SKM-1 (cell line): Measurements from ENCODE around the gene RAB44.

Experiments
- DNase-seq: peaks from one replicate; lab custom pipeline; 2025; ENCODE audit not compliant: unreplicated experiment; lab: John Stamatoyannopoulos, UW

The RAB44 gene

DNA sequence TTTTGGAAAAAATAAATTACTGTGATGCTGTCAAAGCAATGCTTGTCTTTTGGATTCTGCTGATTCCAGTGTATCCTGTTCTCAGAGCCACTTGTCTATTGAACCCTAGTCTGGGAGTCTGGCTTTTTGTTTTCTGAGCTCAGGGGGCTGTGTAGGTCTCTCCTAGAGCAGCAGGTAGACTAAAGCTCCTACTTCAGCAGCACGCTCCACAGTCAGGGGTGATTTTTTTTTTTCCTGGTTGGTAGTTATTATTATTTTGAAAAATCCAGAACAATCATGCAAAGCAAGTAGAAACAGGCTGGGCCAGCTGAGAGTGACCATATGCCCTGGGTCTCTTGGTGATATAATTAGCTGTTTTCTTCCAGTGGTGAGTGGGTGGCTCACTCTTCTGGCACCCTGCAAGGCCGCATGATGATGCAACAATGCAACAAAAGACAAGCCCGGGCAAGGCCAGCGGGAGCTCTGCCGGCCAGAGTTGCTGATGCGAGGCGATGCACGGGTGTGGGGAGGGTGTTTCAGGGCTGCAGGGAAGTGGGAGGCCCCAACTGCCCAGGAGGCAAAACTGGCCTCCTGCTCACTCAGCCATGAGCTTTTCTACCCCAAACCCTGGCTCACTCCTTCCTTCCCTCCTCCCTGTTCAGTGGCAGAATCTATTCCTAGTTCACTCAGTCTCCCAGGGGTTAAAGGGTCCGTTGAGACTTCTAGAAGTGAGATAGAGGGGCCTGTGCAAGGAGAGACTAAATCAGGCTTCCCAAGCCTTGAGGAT lies 30.6 kb upstream of the RAB44 start:
- DNase-seq = peak; percentile 92

GRCh38 chr6:36668591-36668990 lies 29.0 kb upstream of the RAB44 start:
- DNase-seq = no peak

DNA sequence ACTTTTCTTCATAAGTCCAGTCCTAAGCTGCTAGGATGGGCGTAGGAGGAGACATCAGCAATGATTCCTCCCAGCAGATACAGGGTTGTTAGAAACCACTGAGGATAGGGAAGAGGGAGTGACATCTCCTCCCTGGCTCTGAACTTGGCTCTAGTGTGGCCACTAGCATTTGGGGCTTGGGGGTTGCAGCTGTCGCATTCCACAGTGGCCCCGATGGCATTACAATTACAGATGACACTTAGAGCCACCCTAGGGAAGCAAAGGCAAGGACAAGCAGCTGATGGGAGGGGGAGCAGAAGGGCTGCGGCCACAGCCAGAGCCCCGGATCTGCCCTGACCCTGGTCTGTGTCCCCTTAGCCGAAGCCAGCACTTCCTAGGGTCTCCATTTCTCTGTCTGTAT lies 28.6 kb upstream of the RAB44 start:
- DNase-seq = no peak

DNA sequence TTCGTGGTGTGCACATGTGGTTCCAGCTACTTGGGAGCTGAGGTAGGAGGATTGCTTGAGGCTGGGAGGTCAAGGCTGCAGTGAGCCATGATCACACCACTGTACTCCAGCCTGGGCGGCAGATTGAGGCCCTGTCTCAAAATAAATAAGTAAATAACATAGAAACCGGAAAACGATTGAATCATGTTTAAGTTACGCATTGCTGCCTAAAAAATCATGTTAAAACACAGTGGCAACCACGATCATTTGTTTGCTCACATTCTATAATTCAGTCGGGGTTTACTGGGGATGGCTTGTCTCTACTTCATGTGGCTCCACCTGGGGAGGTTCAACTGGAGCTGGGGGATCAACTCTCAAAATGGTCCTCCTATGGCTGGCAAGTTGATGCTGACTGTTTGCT lies 27.4 kb upstream of the RAB44 start:
- DNase-seq = no peak

DNA sequence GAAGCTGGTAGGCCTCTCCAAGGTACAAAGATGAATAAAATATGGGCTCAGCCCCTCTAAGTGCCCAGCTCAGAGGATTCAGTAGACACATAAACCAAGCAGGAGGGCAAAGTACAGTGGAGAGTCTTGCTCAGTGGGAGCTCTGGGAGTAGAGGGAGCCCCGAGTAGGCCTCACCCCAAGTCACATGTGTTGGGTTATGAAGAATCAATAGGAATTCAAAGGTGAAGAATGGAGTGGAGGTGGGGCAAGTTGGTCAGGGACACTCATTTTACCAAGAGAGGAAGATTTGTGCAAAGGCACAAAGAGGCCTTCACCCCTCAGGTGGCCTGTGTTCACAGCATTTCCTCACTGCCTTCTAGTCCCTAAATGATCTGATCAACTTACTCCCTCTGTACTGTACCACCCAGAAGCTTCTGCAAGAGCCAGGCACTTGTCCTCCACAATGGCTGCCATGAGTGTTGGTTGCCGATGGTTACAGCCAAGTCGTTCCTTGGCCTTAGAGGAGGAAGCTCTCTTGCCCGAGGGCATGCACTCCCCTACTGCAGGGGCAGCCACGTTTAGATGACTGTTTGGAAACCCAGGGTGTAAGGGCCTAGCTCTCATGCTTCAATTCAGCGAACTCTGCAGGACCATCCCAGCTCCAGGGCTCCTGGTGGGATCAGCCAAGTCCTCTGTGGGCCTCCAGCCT lies 25.8 kb upstream of the RAB44 start:
- DNase-seq = no peak

GRCh38 chr6:36673882-36674281 lies 23.7 kb upstream of the RAB44 start:
- no peak for DNase-seq

DNA sequence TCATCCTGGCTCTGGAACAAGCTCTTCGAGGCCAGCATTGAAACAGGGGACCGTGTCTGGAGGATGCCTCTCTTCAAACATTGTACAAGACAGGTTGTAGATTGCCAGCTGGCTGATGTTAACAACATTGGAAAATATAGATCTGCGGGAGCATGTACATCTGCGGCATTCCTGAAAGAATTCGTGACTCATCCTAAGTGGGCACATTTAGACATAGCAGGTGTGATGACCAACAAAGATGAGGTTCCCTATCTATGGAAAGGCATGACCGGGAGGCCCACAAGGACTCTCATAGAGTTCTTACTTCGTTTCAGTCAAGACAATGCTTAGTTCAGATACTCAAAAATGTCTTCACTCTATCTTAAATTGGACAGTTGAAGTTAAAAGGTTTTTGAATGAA lies 22.7 kb upstream of the RAB44 start:
- no peak for DNase-seq

- no peak for DNase-seq
Observed at GRCh38 chr6:36676141-36677058, 21.2 kb upstream of the RAB44 start.

DNA sequence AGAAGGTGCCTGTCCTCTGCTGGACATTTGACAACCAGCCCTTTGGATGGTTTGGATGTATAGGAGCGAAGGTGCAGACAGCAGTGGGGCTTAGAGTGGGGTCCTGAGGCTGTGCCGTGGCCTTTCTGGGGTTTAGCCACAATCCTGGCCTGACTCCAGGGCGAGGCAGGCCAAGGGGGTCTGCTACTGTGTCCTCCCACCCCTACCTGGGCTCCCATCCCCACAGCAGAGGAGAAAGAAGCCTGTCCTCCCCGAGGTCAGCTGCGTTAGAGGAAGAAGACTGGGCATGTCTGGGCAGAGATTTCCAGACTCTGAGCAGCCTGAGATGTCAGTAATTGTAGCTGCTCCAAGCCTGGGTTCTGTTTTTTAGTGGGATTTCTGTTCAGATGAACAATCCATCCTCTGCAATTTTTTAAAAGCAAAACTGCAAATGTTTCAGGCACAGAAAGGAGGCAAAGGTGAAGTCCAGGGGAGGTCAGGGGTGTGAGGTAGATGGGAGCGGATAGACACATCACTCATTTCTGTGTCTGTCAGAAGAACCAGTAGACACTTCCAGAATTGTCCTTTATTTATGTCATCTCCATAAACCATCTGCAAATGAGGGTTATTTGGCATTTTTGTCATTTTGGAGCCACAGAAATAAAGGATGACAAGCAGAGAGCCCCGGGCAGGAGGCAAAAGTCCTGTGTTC lies 20.4 kb upstream of the RAB44 start:
- DNase-seq = no peak

GRCh38 chr6:36677753-36678487 lies 19.7 kb upstream of the RAB44 start:
- DNase-seq = no peak

DNA sequence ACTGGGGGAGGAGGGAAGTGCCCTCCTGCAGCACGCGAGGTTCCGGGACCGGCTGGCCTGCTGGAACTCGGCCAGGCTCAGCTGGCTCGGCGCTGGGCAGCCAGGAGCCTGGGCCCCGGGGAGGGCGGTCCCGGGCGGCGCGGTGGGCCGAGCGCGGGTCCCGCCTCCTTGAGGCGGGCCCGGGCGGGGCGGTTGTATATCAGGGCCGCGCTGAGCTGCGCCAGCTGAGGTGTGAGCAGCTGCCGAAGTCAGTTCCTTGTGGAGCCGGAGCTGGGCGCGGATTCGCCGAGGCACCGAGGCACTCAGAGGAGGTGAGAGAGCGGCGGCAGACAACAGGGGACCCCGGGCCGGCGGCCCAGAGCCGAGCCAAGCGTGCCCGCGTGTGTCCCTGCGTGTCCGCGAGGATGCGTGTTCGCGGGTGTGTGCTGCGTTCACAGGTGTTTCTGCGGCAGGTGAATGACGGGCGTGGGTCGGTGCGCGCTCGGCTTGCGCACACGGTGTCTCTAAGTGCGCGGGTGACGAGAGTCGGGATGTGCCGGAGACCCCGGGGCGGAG lies 19.1 kb upstream of the RAB44 start, which contains the start of gene CDKN1A:
TSS of gene CDKN1A (plus strand) at position 227 of the 555 bp plus-strand sequence. CDS start 5,388 bp downstream, outside the sequence.
- peak; percentile 50 for DNase-seq

DNA sequence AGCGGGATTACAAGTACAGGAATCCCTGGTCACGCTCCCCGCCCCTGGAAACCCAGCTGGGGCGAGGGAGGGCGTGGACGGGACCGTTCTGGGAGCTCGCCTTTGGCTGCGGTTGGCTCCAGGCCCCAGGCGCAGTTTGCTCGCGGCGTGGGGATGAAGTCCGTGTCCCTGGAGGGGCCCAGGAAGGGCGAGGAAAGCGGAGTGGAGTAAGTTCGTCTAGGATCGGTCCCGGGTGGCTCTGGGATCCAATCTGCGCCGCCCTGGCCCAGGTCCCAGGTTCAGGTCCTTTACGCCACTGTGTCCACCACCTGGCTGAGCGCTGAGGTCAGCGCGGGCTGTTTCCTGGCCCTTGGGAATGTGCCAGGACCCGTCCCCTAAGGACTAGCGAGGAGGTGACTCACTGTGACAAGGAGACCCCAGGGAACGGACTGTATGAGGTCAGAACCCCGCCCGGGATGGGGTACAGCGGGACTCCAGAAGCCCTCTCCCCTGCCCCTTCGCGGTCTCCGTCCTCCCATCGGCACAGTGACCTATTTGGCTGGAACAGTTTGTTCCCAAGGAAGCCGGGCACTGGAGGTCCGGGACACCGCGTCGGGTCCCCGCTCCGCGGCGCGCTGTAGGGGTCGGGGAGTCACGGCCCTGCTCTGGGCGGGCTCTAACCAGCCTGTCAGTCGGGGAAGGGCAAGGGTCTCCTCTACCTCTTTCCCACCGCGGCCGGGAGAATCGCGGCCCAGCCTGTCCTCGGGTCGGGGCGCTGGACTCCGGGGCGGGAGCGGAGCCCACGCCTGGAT lies 18.4 kb upstream of the RAB44 start:
- no peak for DNase-seq

DNA sequence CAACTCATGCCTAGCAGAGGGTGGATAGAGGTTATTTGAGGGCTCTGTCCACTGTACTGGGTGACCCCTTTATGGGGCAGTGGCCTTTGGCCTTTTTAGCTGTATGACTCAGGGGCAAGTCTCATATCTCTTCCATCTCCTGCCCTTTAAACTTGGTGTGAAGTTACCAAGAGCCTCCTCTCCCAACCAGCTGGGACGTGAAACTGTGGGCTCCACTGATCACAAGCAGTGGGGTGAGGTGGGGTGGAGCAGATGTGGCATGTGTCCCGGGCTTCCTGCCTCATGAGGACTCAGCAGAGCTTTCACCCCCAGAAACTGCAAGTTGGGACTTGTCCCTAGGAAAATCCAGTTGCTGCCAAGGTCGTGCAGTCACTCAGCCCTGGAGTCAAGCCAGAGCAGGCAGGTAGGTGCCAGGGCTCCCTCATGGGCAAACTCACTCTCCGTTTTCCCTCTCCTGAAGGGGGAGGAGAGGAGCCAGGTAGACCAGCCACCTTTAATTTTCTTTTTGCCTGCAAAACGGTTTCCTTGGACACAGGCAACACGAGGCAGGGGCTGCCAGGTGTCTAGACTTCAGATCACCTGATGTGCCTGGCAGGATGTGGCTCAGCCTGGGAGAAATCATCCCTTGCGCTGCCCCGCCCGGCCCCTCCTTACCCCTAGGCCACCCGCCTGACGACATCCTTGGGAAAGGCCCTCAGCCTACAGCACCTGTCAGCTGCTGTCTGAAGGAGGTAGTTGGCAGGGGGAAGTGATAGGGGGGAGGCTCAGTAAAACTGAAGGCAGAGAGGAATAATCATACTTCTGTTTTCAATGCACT lies 15.1 kb upstream of the RAB44 start:
- DNase-seq = peak; percentile 45

DNA sequence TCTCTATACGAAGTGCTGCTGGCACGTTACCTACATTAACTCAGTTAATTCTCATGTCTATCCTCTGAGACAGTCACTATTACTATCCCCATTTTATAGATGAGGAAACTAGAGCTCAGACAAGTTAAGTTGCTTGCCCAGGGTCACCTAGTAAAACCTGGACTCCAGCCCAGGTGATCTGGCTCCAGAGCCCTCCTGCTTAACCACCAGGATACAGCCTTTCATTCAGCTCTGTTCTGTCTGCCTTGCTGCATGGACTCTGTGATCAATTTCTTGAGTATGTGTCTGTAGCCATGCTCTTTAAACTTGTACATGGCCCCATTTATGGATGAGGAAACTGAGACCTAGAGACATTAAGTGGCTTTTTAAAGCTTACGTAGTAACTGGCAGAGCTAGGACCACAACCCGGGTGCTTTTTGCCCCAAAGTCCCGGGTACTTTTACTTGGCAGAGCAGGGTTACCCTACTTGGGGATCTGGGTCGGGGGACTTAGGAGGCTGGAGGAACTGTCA lies 14.4 kb upstream of the RAB44 start:
- no peak for DNase-seq

- no peak for DNase-seq
Observed at GRCh38 chr6:36683656-36684446, 13.8 kb upstream of the RAB44 start.

GRCh38 chr6:36684447-36684812 lies 13.2 kb upstream of the RAB44 start:
- no peak for DNase-seq

- no peak for DNase-seq
Observed at GRCh38 chr6:36685166-36685924, 12.3 kb upstream of the RAB44 start.
